GM19239 (cell line): ENCODE data around the gene CDKN2AIP.

Experiments used
- DNase-seq: peaks from one replicate; pipeline ENCODE4 v3.0.0; 2011; ENCODE audit warnings: low spot score; ENCODE audit not compliant: insufficient read length
- FAIRE-seq: peaks from 2 replicates; lab custom pipeline; 2011; peaks lifted over from hg19 to GRCh38; lab: Jason Lieb, UNC

The CDKN2AIP gene, protein sequence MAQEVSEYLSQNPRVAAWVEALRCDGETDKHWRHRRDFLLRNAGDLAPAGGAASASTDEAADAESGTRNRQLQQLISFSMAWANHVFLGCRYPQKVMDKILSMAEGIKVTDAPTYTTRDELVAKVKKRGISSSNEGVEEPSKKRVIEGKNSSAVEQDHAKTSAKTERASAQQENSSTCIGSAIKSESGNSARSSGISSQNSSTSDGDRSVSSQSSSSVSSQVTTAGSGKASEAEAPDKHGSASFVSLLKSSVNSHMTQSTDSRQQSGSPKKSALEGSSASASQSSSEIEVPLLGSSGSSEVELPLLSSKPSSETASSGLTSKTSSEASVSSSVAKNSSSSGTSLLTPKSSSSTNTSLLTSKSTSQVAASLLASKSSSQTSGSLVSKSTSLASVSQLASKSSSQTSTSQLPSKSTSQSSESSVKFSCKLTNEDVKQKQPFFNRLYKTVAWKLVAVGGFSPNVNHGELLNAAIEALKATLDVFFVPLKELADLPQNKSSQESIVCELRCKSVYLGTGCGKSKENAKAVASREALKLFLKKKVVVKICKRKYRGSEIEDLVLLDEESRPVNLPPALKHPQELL

DNA sequence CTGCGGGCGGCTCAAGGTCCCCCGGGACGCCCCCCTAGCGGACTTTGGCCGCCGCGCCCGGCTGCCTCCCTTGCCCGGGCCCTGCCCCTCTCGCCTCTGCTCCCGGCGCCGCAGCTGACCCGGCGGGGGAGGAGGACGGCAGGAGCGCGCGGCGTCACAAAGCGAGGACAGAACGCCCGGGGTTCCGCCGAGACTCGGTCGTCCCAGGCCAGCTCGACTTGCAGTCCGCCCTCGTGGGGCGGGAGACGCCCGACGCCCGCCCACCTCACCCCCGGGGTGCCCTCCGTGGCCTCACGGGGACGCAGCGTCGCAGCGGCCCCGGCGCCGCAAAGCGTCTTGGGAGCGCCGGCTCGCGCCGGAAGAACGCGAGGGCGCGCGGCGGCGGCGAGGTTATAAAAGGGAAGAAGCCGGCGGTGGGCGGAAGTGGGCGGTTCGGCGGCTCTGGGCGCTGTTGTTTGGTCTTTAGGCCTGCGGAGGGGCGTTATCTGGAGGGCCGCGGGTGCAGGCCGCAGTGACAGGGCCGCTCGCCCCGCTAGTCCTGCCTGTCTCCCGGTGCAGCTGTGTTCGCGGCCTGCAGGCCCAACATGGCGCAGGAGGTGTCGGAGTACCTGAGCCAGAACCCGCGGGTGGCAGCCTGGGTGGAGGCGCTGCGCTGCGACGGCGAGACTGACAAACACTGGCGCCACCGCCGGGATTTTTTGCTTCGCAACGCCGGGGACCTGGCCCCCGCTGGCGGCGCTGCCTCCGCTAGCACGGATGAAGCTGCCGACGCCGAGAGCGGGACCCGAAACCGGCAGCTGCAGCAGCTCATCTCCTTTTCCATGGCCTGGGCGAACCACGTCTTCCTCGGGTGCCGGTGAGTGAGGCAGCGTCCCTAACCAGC is at the start of gene CDKN2AIP:
CDKN2AIP (plus strand) TSS at position 423 of the 883 bp plus-strand sequence; CDS start at position 585, 162 bp downstream.
- DNase-seq: peak; percentile 81
- peak; percentile 76 for FAIRE-seq

- FAIRE-seq (no peak), DNase-seq (no peak)
Measured at GRCh38 chr4:183395395-183395794, 49.0 kb upstream of the CDKN2AIP start.

DNA sequence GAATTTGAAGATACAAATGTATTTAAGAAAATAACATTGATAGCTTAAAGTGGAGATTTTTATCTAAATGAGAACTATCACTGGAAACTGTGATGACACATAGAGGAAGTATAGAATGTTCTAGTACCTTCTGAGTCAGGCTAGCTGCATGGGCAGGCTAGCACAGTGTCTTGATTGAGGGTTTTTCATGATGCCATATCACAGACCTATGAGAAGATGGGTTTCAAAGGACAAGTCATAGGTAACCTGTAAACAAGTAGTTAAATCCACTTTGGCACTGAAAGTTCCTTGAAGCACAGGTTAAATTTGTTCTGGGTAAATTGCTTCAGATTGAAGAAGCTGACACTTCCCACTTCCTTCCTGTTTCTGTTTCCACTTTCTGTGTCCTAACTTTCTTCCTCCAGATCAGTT is 48.2 kb upstream of the CDKN2AIP start:
- FAIRE-seq (no peak), DNase-seq (no peak)

- DNase-seq (no peak), FAIRE-seq (peak; percentile 68)
Measured at GRCh38 chr4:183397741-183398297, 46.6 kb upstream of the CDKN2AIP start.

GRCh38 chr4:183398298-183399125 is 45.9 kb upstream of the CDKN2AIP start:
- peak; percentile 65 for DNase-seq
- FAIRE-seq: peak; percentile 80

- peak; percentile 14 for FAIRE-seq
Measured at GRCh38 chr4:183399126-183399522, 45.3 kb upstream of the CDKN2AIP start.

DNA sequence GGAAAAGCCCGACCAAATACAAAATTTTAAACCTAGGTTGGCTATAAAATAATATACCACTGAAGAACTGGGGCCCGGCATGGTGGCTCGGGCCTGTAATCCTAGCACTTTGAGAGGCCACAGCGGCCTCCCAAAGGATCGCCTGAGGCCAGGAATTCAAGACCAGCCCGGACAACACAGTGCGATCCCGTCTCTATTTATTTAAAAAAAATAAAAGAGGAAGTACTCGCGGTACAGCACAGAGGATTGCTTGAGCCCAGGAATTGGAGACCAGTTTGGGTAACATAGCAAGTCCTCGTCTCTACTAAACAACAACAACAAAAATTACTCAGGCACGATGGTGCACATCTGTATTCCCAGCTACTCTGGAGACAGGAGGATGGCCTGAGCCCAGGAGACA is 44.8 kb upstream of the CDKN2AIP start:
- DNase-seq (no peak), FAIRE-seq (no peak)

More at GRCh38 chr4:183399126-183399522, 45.3 kb upstream of the CDKN2AIP start:
- no peak for DNase-seq

GRCh38 chr4:183400035-183400434 is 44.4 kb upstream of the CDKN2AIP start:
- no peak for FAIRE-seq
- DNase-seq: no peak

- no peak for DNase-seq
- no peak for FAIRE-seq
Measured at GRCh38 chr4:183401473-183401872, 43.0 kb upstream of the CDKN2AIP start.

GRCh38 chr4:183402771-183403170 is 41.7 kb upstream of the CDKN2AIP start:
- no peak for DNase-seq
- no peak for FAIRE-seq

- FAIRE-seq (no peak), DNase-seq (no peak)
Measured at GRCh38 chr4:183403486-183403885, 41.0 kb upstream of the CDKN2AIP start.

DNA sequence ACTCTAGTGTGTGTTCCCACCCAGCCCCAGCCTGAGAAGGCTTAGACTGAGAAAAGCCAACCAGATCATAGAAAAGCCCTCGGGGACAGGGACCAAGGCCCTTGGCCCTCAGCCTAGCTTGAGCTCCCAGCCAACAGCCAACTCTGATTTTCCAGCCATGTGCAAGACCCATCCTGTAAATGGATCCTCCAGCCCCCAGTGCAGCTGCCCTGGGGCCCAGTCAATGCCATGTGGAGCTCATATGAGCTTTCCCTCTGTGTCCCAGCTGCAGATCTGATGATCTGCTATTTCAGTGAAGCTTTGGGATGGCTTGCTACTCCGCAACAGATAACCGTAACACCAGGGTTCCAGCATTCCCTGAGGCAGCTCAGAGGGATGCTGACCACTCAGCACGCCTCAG is 40.5 kb upstream of the CDKN2AIP start:
- no peak for FAIRE-seq

GRCh38 chr4:183405303-183405702 is 39.1 kb upstream of the CDKN2AIP start:
- DNase-seq (no peak), FAIRE-seq (no peak)

More for the DNA sequence above, 40.5 kb upstream of the CDKN2AIP start:
- DNase-seq: no peak

GRCh38 chr4:183407128-183407585 is 37.3 kb upstream of the CDKN2AIP start:
- DNase-seq (peak; percentile 82), FAIRE-seq (peak; percentile 90)

DNA sequence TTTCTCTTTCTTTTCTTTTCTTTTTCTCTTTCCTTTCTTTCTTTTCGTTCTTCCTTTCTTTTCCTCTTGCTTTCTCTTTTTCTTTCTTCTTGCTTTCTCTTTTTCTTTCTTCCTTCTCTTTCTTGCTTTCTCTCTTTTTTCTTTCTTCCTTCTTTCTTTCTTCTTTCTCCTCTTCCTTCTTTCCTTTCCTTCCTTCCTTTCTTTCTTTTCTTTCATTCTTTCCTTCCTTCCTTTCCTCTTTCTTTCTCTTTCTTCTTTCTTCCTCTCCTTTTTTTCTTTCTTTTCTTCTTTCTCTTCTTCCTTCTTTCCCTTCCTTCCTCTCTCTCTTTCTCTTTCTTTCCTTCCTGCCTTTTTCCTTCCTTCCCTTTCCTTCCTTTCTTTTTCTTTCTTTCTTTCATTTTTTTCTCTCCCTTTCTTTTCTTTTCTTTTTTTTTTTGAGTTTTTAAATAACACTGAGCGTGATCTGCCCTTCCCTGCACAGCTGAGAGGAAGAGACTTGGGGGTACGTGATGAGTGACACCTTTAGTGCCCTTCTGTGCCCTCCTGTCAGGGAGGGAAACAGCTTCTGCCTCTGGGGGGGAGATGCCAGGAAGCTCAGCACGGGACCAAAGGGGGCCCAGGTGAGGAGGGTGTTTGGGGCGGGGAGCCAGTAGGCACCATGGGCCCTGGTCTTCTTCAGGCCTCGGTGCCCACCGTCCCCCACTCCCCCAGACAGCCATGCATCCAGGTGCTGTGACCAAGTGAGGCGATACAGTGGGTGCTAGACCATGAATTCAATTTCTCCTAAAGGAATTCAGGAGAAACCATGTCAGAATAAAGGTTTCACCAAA is 36.6 kb upstream of the CDKN2AIP start:
- no peak for FAIRE-seq
- DNase-seq: no peak

- FAIRE-seq (no peak), DNase-seq (no peak)
Measured at GRCh38 chr4:183408796-183409195, 35.6 kb upstream of the CDKN2AIP start.

DNA sequence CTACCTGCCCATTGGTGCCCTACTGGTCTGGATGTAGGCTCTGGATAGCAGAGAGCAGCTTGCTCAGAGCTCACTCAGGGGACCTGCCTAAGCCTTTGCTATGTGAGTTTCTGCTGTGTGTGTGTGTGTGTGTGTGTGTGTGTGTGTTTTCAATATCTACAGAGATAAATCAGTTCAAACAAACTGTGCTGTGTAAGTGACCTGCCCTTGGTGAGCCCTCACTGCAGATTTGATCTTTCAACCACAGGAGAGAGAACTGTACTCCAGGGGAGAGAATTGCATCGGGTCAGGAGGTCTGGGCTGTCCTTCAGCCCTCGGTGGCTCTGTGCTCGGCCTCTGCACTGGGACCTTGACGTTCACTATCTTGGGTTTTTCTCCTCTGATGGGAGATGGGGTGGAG is 35.0 kb upstream of the CDKN2AIP start:
- no peak for FAIRE-seq
- no peak for DNase-seq

DNA sequence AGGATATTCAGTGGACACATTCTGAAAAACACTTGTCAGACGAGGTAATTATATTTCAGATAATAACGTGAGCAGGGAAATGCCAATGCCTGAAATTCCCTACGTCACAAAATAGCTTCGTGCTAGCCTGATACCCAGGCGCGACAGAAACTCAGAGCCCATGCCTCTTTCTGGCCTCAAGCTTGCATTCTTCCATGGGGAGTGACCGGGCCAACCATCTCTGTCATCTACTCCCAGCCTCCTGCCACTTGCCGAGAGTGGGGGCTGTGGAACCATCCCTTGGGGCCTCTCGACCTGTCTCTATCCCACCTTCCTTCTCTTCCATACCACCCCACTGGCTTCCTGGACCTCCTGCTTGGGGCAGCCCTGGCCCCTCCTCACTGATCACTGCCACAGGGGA is 34.5 kb upstream of the CDKN2AIP start:
- no peak for FAIRE-seq
- DNase-seq: no peak
